ENCODE measurements around the gene ROR1. TPM values are rescaled to one million over a fixed set of nuclear protein-coding genes. Genes with fewer than 3 reads are reported as not detected.

ROR1 gene
- total and polyA plus RNA-seq, 10 of the 15 experiments (the other 5 are each of a cell fraction or from before 2014, with no cell fraction given): 0.02 to 0.08 (median 0.05) TPM; not detected in 6

GRCh38 chr1:63906047-63906704, 132.4 kb downstream of the ROR1 start (continued):
- TF ChIP-seq SRF (IDR thresholded peaks at IDR 0.05; ENCODE audit: low read depth in 2 of 2, low read length in 2 of 2) (no peak), ZNF687 (IDR thresholded peaks at IDR 0.05) (no peak)

DNA sequence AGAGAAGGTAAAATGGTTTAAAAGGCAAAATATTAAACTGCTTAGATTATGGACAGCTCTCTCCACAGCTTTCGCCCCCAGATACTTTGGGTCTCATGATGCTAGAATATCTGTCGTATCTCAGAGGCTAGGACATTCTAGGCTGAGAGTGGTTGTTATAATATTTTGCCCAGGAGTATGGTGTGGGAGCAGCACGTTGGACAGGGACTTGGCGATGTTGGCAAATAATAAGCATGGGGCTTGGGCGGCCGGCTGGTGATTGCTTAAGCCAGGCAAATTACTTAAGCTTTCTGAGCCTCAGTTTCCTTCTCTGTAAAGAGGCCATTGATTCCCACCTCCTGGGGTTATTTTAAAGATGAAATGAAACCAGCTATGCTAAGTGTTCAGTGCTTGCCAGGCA, 133.2 kb downstream of the ROR1 start:
- no peak overlapping the region for H2AFZ ChIP-seq (ENCODE audit: control insufficient read depth, low read depth, low read length)
- 71% methylated on average over 6 of the region's 6 CpGs for WGBS (ENCODE audit: insufficient coverage, insufficient replicate concordance, low lambda C conversion rate, missing lambda C conversion rate)
- CTCF ChIA-PET: interaction anchor here (1.4 kb wide), 2 partner anchors 11 to 215 kb away, joined by 5 to 6 read pairs; no protein-coding TSS in a partner anchor
- TF ChIP-seq CHD2 (IDR thresholded peaks at IDR 0.05; ENCODE audit: borderline replicate concordance, low read depth, low read length): no peak
- no peak for TF ChIP-seq ASH2L (IDR thresholded peaks at IDR 0.05; ENCODE audit: borderline replicate concordance, low read depth)
- TF ChIP-seq TBL1XR1 (IDR thresholded peaks at IDR 0.05; ENCODE audit: low read depth, low read length): no peak
- no peak for TF ChIP-seq NFXL1 (IDR thresholded peaks at IDR 0.05; ENCODE audit: borderline replicate concordance)
- TF ChIP-seq FOXM1 (IDR thresholded peaks at IDR 0.05; ENCODE audit: low read depth, low read length): no peak
- TF ChIP-seq MTA3 (IDR thresholded peaks at IDR 0.05; ENCODE audit: borderline replicate concordance, low read length): no peak
- H3K4me3 ChIP-seq: no peak overlapping the region
- ATAC-seq (no peak), DNase-seq (ENCODE audit: low read depth, low spot score) (no peak), FAIRE-seq (no peak)
- intact Hi-C loops (cut with micrococcal nuclease; ENCODE audit: unreplicated experiment) (no loop called here), in situ Hi-C loops (cut with MboI) (no loop called here)
- no peak overlapping the region for H3K4me2 ChIP-seq (ENCODE audit: control insufficient read depth, insufficient read depth)
- no peaks in the 10 kb centered on the region for H3K9me3 ChIP-seq (replicated peaks; ENCODE audit: control insufficient read depth, insufficient read depth, low read length)
- peaks cover 0 to 2% of the 10 kb centered on the region in 2 experiments; a peak in 2 of 4 replicates for H3K27me3 ChIP-seq (replicated peaks in 1 of 2; ENCODE audit: control insufficient read depth in 2 of 2, insufficient read depth in 2 of 2, low read length in 1 of 2)
- SMC1A ChIA-PET (ENCODE audit: uncharacterized antibody, unreplicated experiment): interaction anchor here (0.9 kb wide), 1 partner anchor 11 kb away, joined by 3 read pairs; no protein-coding TSS in a partner anchor
- RAD21 ChIA-PET (ENCODE audit: unreplicated experiment): interaction anchor here (0.6 kb wide), 1 partner anchor 10 kb away, joined by 3 read pairs; no protein-coding TSS in a partner anchor
- H3K27ac ChIP-seq (ENCODE audit: control insufficient read depth, insufficient read depth): no peak overlapping the region
- no peaks in the 10 kb centered on the region for H3K36me3 ChIP-seq (ENCODE audit: control insufficient read depth in 2 of 2, insufficient read depth in 2 of 2, low read length in 1 of 2)
- H3K4me1 ChIP-seq (ENCODE audit: control insufficient read depth, insufficient read depth, low read length): no peaks in the 10 kb centered on the region
- H3K9ac ChIP-seq (ENCODE audit: control insufficient read depth, insufficient read depth, low read length): no peak overlapping the region
- POLR2A ChIA-PET: no interaction called here
- H3K79me2 ChIP-seq (ENCODE audit: control insufficient read depth, insufficient read depth, low read length): no peaks in the 10 kb centered on the region
- BruUV-seq (replicated peaks): no TSS peak
- H4K20me1 ChIP-seq (ENCODE audit: control insufficient read depth, insufficient read depth): no peaks in the 10 kb centered on the region
